GM12891 (cell line): ENCODE data around the gene TNS3.

Experiments used
- DNase-seq: peaks from one replicate; pipeline ENCODE4 v3.0.0; 2011; ENCODE audit warnings: low spot score; ENCODE audit not compliant: insufficient read length
- FAIRE-seq: peaks from 2 replicates; lab custom pipeline; 2011; peaks lifted over from hg19 to GRCh38; lab: Jason Lieb, UNC
- PAX5 ChIP-seq: IDR thresholded peaks from 2 replicates; pipeline ENCODE4 v1.6.1; 2011; ENCODE audit warnings: low read length, moderate library complexity, mild to moderate bottlenecking; ENCODE audit not compliant: insufficient read depth, severe bottlenecking
- POLR2A ChIP-seq: IDR thresholded peaks from 2 replicates; pipeline ENCODE4 v1.6.1; 2011; ENCODE audit warnings: low read depth, low read length, control low read depth
- POLR2AphosphoS5 ChIP-seq: IDR thresholded peaks from 2 replicates; pipeline ENCODE4 v1.6.1; 2011; ENCODE audit warnings: low read depth, low read length, control low read depth
- POU2F2 ChIP-seq: IDR thresholded peaks from 2 replicates; pipeline ENCODE4 v1.6.1; 2011; ENCODE audit warnings: low read depth, mild to moderate bottlenecking, control low read depth, low read length, moderate library complexity
- SPI1 ChIP-seq: IDR thresholded peaks from 2 replicates; pipeline ENCODE4 v1.6.1; 2011; ENCODE audit warnings: low read depth, low read length, control low read depth
- TAF1 ChIP-seq: IDR thresholded peaks from 2 replicates; pipeline ENCODE4 v1.6.1; 2011; ENCODE audit warnings: low read depth, low read length, control low read depth

Gene TNS3

DNA sequence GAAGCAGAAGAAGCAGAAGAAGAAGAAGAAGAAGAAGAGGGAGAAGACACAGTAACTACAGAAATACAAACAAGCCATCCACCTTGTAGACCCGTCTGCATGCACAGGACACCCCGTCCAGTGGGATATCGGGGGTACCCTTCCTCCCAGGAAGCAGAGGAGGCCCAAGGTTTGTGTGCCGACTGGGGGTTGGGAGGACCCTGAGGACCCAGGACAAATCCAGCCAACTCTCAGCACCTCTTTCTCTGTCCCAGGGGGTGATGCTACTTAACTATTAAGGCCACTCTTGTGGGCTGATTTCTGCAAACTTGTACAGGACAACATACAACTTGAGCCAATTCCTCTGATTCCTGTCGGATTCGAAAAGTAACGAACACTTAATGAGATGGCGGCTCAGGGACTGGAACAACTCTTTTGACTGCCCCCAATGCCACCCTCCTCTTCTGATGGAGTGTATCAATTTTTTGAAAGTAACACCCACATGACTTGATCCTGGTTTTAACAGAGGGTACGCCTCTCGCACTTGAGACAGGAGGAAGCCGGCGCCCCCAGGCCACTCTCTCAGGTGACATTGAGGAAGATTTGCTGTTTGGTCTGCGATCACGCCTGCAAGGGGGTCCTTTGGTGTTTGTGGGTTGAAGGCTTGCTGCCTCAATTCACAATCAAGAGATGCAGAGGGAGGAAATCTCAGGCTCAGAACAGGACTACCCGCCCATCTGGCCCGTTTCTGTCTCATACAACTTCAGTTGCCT lies 192.6 kb downstream of the TNS3 start:
- FAIRE-seq = no peak
- no peak for TF ChIP-seq PAX5
- DNase-seq = no peak

DNA sequence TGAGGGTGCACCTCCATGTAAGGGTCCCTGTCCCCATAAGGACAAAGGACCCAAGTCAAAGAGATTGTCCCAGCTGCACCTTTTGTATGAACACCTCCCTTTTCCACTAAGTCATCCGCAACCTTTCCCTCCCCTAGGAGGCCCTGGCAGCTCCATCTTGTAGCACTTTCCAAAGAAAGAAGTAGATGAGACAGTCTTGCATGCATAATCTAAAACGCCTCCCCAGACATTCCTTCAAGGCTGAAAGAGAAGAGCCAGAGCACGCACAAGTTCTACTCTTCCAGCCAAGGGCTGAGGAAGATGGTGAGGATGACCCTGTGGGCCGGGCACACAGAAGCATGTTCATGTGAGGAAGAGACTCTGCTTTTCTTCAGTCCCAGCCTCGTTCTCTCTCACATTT lies 194.4 kb downstream of the TNS3 start:
- TF ChIP-seq TAF1 (no peak), POLR2AphosphoS5 (no peak), PAX5 (no peak), SPI1 (no peak), POLR2A (no peak), POU2F2 (no peak)
- DNase-seq (no peak), FAIRE-seq (no peak)

DNA sequence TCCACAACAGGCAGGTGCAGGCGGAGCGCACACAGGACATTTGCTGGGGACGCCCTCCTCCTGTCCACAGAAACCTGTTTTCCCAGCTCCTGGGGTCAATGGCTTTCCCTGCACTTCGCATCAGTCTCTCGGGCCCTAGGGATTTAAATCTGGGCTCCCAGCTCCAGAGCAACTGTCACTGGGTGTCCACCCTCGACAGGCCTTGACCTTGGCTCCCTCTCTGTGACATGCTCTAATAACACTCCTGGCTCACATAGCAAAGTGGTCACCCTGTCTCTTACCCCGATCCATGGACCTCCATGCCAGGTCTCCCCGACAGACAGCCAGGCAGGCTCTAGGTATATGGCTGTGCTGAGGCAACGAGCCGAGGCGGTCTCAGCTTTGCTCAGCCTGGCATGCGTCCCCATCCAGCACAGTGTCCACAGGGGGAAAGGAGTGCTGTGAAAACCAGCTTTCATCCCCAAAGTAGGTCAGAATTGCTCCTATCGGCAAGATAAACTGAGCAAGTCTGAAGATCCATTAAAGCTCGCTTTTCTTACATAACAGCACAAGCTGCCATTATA lies 195.6 kb downstream of the TNS3 start:
- DNase-seq (no peak), FAIRE-seq (no peak)
- no peak for TF ChIP-seq TAF1
- TF ChIP-seq POU2F2 = no peak

DNA sequence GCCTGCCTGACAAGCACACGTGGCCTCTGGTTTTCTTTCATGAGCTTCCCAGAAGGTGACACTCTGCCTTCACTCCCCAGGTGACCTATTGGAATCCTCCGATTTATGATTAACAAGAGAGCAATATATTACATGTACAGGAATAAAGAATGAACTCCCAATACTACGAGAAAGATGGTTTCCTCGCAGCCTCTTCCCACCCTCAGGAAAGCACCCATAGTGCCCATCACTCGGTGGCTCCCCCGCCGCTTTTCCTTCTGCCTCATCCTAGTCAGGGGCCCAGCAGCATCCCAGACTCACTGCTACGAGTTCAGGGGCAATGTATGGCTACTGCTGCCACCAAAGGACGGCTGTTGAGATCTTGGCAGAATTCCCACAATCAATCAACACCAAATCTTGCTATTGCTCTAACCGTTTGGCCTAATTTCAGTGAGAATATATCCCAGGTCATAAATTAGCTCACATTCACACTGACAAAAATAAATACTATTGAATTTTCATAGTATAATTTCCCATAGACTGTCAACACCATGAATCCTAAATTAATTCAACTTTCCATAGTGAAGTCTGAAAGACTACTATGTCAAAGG lies 196.3 kb downstream of the TNS3 start:
- no peak for DNase-seq
- no peak for FAIRE-seq
- no peak for TF ChIP-seq TAF1
- no peak for TF ChIP-seq SPI1
- TF ChIP-seq PAX5 = no peak
- no peak for TF ChIP-seq POLR2A
- no peak for TF ChIP-seq POU2F2
- TF ChIP-seq POLR2AphosphoS5 = no peak

DNA sequence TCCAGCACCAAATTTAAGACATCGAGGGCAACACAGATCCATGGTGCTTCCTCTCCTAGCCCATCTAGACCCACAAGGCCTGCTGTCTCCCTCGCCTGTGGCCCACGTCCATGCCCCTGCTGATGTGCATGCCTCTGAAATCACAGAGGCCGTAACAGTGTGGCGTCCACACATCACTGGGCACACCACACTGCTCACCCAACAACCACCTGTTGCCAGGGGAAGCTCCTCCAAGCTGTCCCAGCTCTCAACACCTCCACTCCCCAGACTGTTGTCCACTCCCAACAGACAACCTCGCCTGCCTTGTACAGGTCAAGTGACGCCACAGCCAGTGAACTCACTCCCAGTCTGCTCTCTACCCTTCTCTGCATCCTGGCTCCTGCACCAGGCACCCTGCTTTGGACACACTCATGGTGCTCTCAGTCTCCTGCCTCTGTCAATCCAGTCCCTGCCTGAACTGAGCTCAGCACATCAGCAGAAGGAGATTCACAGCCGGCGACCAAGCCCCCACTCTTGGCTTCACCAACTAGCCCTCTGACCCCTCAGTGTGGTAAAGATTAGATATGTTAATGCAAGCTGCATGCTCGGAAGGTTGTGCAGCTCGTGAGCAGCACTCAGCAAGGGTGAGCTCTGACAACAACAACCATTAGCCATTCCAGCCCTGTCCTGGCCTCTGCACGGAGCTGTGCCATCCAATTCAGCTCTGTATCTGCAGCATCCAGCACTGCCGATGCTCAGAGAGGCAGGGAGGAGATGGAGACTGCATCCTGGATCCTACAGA lies 197.0 kb downstream of the TNS3 start:
- DNase-seq = no peak
- FAIRE-seq = no peak
- no peak for TF ChIP-seq POU2F2

DNA sequence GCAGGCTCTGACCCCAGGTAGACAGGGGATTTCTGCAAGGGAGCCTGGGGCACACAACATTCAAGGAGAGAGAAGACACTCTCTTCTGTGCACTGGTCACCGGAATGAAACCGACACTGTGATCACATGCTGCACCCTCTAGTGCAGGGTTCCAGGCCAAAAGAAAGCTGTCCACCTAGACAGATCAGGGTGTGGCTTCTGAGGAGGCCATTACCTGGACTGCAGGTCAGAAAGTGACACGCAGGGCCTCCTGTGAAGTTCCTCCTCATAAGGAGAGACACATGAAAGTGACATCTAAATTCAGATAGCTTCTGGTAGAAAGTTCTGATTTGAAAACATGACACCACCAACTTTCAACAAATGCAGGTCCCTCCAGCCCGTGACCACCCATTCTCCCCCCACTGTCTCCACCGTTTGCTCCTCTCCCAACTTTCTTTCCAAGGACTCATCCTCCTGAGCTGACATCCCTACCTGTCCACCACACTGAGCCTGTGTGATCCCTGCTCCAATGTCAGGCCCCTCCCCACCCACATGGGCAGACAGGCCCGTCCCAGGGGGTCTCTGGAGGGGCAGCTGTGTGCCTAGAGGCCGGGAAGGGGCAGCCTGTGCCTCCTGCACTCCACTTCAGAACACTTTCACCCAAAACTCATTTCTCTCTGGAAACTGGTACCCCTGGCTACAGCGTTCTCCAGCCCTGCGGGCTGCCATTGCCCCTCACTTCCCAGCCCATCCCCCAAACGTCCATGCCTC lies 198.0 kb downstream of the TNS3 start:
- DNase-seq (no peak), FAIRE-seq (no peak)
- TF ChIP-seq SPI1 = no peak
- no peak for TF ChIP-seq TAF1
- TF ChIP-seq POLR2AphosphoS5 = no peak
- TF ChIP-seq POU2F2 = no peak
- no peak for TF ChIP-seq POLR2A
- no peak for TF ChIP-seq PAX5

DNA sequence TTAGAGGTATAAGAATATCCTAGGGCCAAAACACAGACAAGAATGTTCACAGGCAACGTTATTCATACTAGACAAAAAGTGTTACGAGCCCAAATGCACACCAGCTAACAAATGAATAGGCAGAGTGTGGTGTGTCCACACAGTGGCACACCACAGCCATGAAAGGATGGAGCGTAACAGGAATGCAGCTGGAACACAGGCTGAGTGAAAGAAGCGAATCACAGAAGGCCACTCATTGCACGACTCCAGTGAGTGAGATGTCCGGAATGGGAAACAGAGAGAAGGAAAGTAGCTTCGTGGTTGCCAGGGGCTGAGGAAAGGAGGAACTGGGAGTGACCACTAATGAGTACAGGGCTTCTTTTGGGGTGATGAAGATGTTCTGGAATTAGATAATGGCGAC lies 198.8 kb downstream of the TNS3 start:
- DNase-seq (no peak), FAIRE-seq (no peak)
- TF ChIP-seq TAF1 (no peak), SPI1 (no peak), POLR2AphosphoS5 (no peak), POU2F2 (no peak), PAX5 (no peak), POLR2A (no peak)

DNA sequence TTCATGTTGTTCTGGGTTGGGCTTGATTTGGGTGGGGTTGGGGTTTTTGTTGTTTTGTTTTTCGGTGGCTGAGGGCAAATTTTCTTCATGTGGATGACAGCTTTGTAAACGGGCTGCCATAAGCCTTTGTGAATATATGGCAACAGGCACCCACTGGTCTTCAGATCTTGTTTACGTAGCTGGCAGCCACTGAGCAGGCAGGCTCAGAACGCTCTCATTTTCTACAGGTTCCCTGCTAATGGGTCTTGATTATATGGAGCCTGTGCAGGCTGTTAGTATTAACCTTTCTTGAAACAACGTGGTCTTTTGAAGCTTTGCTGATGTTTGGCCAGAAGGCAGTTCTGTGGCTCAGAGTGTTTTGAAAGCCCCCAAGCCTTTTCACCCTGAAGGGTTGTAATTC lies 199.7 kb downstream of the TNS3 start:
- DNase-seq (no peak), FAIRE-seq (no peak)
- no peak for TF ChIP-seq POU2F2
- no peak for TF ChIP-seq PAX5
- TF ChIP-seq TAF1 = no peak
- TF ChIP-seq POLR2A = no peak
- no peak for TF ChIP-seq POLR2AphosphoS5
- no peak for TF ChIP-seq SPI1

DNA sequence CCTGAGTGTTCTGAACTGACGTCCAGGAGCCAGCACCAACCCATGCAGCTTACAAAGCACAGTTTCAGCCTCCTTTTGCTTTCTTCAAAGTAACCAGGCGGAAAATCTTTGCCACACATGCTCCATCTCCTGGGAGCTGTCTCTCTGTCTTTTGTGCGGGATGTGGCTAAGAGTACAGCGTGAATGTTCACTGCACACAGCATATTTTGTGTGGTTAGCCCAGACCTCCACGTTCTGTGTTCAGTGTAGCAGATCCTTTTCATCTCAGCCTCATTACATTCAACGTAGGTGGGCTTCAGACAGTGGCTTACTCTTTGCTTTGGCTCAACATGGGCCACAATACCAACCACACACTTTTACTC lies 200.8 kb downstream of the TNS3 start:
- no peak for TF ChIP-seq POLR2AphosphoS5
- no peak for TF ChIP-seq TAF1
- TF ChIP-seq POLR2A = no peak
- TF ChIP-seq SPI1 = no peak
- no peak for TF ChIP-seq PAX5
- no peak for TF ChIP-seq POU2F2
- DNase-seq (no peak), FAIRE-seq (no peak)
